Heart left ventricle (tissue), 13 donors: Measurements from ENCODE around the gene AIPL1.

Experiments
- CTCF ChIP-seq, 12 donors: fragments of 200-600 bp; sonication (generic) in 4 of 12; IDR thresholded peaks; one replicate each; pipeline versions ENCODE4 v1.5.0 to v1.8.0; 2018 to 2022; ENCODE audit warnings: antibody characterized with exemption in 12 of 12, mild to moderate bottlenecking in 5 of 12
- POLR2A ChIP-seq, 2 donors: fragments of 450-650 bp; IDR thresholded peaks; one replicate each; pipeline ENCODE4 v1.6.1; 2017; ENCODE audit warnings: antibody characterized with exemption in 2 of 2, mild to moderate bottlenecking in 2 of 2, moderate library complexity in 2 of 2
- donor health status: ischemic (EF 13 %, LVEDD 7.1; RV severe dilation, severe dysfunction).
- donor health status: DM: no; HTN: yes; CAD: no.
- donor health status: DM: no; HTN: no; CAD: no.
- donor health status: ischemic (EF 25% LVEDD 6.9; RV normal size, moderate dysfunction).
- donor health status: ischemic (EF 25% LVEDD 5.7; RV mildly dilated, moderate dysfunction).
- donor health status: ischemic (EF 35%, LVEDD 5.7; RV mildly dilated, moderate dysfunction).
- donor health status: nonischemic (EF 11% LVEDD 7.7; RV severe dilation, severe dysfunction).
- donor health status: DM: yes; HTN: yes; CAD: no.
- donor health status: PGD.
- donor health status: ischemic (EF 29% LVEDD 5.4; RV normal size, mild dysfunction).
- donor health status: nonischemic (EF 23%, LVEDD 6.1; RV moderate dilation, normal function).

- TF ChIP-seq CTCF (IDR thresholded peaks at IDR 0.05) (no peak), POLR2A (IDR thresholded peaks at IDR 0.05) (no peak)
Measured at GRCh38 chr17:6444571-6445335, 9.8 kb upstream of the AIPL1 start.
